ENCODE results near the gene LNPK.

DNA sequence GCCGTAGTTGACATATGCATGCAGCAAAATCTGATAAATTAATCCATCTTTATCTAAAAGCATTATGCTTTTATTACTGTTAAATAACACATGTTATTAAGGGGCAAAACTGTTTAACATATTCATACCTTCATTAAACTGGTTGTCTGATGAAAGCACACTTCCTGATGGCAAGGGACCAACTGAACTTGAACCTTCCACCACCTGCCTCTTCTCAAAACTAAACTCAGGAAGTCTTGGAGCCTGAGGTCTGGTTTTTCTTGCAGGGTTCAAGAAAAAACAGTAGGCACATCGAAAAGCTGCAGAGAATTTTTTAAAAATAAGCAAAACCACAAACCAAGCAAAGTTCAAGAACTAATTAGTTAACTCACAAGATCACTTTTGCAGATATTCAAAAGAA is 64.9 kb downstream of the LNPK start:
- TF ChIP-seq POLR2A (IDR thresholded peaks at IDR 0.05): no peak
- TF ChIP-seq, protein P1, sequence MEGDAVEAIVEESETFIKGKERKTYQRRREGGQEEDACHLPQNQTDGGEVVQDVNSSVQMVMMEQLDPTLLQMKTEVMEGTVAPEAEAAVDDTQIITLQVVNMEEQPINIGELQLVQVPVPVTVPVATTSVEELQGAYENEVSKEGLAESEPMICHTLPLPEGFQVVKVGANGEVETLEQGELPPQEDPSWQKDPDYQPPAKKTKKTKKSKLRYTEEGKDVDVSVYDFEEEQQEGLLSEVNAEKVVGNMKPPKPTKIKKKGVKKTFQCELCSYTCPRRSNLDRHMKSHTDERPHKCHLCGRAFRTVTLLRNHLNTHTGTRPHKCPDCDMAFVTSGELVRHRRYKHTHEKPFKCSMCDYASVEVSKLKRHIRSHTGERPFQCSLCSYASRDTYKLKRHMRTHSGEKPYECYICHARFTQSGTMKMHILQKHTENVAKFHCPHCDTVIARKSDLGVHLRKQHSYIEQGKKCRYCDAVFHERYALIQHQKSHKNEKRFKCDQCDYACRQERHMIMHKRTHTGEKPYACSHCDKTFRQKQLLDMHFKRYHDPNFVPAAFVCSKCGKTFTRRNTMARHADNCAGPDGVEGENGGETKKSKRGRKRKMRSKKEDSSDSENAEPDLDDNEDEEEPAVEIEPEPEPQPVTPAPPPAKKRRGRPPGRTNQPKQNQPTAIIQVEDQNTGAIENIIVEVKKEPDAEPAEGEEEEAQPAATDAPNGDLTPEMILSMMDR (IDR thresholded peaks at IDR 0.05): no peak

All from Peyer's patch (tissue), 4 donors.